Fibroblast of peridontal ligament (primary cell): ENCODE data around the gene GIT2.
A peak's percentile ranks its signal among the peaks of the same experiment; 100 is the strongest.
"Not testable (repeated sequence)": the region's sequence is repeated elsewhere in the genome, so short reads cannot be mapped to it uniquely, and the experiment has no call there.

Source experiments
- DNase-seq: peaks from one replicate; pipeline ENCODE4 v3.0.0-alpha.2; 2010; ENCODE audit errors: extremely low read depth

The GIT2 gene

DNA sequence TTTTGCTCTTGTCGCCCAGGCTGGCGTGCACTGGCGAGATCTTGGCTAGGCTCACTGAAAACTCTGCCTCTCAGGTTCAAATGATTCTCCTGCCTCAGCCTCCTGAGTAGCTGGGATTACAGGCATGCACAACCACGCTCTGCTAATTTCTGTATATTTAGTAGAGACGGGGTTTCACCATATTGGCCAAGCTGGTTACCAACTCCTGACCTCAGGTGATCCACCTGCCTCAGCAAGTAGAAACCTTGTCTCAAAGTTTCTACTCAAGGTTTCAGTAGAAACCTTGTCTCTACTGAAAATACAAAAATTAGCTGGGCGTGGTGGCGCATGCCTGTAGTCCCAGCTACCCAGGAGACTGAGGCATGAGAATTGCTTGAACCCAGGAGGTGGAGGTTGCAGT lies 104.4 kb downstream of the GIT2 start:
- not testable (repeated sequence) for DNase-seq

DNA sequence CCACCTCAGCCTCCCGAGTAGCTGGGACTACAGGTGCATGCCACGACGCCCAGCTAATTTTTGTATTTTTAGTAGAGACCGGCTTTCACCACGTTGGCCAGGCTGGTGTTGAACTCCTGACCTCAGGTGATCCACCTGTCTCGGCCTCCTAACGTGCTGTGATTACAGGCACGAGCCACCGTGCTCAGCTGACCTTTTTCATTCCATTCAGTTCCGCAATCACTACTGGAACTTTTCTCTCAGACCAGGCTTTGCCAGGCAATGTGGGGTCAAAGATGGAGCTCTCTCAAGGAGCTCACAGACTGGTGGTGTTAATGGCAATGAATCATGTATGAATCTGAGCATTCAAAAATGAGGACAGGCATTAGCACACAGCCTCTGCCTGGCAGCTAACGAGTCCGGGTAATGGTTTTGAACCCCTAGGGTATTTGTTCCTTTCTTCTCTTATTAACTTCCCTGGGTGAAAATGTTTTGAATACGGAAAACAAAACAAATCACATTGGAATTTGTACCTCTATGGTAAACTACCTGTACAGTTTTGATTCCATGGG lies 105.5 kb downstream of the GIT2 start:
- DNase-seq = no peak

DNA sequence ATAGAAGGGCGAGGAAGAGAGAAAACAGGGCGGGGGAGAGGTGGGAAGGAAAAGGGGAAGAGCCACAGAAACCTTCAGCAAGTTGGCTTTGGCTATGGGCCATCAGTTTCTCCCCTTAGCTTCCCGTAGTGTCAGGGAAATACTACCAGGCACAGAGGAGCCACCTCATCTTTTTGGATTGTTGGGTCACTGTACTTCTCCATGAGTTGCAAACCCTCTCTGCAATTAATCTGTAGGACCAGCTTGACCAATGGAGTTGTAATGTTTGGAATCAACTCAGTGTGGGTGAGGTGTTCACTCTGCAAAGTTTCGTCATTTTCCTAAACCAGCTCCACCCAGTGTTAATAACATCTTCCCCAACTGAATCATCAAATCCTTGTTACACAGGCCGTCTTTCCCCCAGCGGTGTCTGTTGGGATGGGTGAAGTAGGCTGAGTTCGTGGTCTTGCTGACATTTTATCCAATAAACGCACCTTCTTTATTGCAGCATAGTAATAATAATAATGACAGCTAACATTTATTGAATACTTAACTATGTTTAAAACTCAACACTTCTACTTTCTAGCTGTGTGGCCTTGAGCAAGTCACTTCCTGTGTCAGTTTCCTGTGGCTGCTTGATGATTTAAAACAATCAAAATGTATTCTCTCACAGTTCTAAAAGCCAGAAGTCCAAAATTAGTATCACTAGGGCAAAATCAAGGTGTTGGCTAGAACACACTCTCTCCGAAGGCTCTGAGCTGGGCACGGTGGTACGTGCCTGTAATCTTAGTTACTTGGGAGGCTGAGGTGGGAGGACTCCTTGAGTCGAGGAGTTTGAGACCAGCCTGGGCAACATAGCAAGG lies 107.8 kb downstream of the GIT2 start:
- peak; percentile 89 for DNase-seq

DNA sequence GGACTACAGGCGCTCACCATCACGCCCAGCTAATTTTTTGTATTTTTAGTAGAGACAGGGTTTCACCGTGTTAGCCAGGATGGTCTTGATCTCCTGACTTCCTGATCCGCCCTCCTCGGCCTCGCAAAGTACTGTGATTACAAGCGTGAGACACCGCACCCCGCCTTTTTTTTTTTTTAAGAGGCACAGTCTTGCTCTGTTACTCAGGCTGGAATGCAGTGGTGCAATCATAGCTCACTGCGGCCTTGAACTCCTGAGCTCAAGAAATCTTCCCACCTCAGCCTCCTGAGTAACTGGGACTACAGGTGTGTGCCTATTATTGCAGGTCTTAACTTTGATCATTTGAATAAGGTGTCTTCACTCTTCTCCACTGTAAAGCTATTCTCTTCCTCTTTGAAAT lies 110.6 kb downstream of the GIT2 start:
- DNase-seq = no peak

DNA sequence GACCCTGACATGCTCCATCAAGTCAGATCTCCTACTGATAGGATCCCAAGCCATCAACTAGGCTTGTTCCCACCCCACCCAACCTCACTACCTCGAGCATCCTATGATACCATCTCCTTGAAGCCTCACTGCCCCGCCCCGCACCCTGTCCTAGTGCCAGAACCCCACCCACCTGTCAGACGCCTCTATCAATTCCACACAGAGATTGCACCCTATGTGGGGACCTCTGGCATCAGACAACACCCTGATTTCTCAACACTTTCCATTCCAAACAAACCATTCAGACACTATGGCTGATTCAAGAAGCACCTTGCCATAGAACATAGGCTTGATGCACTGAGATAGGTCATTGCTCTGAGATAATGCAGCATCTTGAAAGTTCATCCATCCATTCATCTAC lies 112.7 kb downstream of the GIT2 start:
- DNase-seq = no peak

DNA sequence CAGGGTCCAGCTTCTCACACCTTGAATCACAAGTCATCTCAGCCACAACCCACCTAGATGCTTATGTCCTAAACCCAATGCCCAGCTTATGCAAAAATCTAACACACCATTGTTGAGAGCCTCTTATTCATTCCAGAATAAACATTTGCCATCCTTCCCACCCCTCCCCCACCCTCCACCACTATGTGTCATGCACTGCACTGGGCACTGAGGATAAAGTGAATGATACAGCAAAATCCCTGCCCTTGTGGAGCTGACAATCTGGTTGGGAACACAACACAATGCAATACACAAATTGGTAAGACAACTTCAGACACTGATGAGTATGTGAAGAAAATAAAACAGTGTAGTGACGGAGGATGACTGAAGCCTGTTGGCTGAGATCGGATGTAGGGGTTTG lies 114.4 kb downstream of the GIT2 start:
- no peak for DNase-seq

DNA sequence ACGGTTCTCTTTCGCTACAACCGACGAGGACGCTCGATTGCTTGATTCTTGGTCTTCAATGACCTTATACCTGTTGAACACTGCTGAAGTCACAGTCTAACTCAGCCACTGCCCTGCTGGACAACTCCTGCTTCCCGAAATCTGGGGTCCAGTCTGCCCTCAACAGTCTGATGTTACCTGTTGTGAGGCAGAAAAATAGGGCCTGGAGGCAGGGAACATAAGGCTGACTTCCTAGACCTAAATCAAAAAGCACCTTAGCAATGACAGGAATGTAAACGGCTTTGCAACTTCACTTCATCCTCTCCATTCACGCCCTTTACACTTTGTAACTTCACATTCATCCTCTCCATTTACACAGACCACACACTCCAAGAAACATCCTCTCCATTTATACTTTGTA lies 115.2 kb downstream of the GIT2 start:
- no peak for DNase-seq

DNA sequence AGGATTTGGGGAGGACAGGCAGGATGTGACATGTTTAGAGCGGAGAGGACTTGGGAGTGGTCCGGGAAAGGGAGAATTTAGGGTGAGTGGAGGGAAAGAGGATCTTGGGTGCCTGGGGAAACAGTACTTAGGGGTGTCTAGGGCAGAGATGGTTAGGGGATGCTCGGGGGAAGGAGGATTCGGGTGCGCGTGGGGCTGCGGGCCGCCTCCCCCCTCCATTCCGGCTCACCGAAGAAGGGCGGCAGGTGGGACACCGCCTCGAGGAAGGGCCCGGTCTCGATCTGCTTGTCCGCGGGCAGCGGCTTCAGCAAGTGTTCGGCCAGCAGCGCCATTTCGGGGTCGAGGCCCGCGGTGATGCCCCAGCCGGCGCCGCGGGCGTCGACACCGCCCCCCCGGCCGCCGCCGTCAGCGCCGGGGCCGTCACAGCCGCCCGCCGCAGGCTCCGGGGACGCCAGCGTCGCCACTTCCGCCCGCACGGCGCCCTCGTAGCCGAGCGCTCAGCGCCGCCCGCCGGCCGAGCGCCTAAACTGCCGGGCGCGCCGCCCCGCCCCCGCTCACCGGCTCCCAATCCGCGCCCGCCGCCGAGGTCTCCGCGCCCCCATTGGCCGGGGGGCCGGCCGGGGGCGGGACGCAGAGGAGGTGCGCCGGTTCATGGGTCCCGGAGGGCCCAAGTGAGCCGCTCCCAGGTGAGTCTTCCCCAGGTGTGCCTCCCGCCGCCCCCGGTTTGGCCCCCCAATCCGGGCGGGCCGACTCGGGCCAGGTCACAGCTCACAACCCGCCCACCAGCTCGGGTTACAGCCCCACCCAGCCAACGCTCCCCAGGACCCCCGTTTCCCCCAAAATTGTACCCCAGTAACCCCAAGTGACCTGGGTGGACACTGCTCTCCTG lies 115.9 kb downstream of the GIT2 start, which contains the start of gene GLTP:
Gene GLTP, minus strand, starts transcription at position 499 of the 889 bp plus-strand sequence. Its CDS starts 167 bp downstream, at position 332.
- peak; percentile 55 for DNase-seq
